DMS79 (cell line): Measurements from ENCODE around the gene CCDC136.

Experiments
- DNase-seq: peaks from one replicate; lab custom pipeline; 2025; lab: John Stamatoyannopoulos, UW

CCDC136 gene

DNA sequence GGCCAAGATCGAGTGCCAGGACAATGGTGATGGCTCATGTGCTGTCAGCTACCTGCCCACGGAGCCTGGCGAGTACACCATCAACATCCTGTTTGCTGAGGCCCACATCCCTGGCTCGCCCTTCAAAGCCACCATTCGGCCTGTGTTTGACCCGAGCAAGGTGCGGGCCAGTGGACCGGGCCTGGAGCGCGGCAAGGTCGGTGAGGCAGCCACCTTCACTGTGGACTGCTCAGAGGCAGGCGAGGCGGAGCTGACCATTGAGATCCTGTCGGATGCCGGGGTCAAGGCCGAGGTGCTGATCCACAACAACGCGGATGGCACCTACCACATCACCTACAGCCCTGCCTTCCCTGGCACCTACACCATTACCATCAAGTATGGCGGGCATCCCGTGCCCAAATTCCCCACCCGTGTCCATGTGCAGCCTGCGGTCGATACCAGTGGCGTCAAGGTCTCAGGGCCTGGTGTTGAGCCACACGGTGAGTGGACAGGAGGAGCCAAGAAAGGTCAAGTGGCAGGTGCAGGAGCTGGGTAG lies 53.1 kb downstream of the CCDC136 start:
- no peak for DNase-seq

DNA sequence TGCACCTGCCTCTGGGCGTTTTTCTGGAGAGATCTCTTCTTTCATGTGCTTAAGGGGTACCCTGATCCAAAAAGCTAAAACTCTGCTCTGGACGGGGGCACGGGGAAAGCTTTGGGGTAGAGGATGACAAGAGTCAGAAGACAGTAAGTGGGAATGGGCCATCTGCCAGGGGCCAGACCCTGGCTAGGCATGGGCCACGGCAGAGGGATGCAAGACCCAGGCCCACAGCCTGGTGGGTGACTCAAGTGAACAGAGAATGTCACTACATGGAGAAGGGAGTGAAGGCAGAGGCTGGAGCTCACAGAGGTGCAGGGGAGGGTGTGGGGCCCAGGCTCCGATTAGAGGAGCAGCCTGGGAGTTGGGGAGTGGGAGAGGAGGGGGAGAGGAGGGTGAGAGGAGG lies 53.7 kb downstream of the CCDC136 start:
- DNase-seq = no peak

DNA sequence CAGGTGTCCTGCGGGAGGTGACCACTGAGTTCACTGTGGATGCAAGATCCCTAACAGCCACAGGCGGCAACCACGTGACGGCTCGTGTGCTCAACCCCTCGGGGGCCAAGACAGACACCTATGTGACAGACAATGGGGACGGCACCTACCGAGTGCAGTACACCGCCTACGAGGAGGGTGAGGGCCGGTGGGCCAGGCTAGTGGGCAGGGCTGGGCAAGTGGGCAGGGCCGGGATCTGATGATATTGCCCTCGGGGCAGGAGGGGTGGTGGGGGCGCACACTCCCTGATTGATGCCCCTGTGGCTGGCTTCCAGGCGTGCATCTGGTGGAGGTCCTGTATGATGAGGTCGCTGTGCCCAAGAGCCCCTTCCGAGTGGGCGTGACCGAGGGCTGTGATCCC lies 54.2 kb downstream of the CCDC136 start:
- DNase-seq = no peak

DNA sequence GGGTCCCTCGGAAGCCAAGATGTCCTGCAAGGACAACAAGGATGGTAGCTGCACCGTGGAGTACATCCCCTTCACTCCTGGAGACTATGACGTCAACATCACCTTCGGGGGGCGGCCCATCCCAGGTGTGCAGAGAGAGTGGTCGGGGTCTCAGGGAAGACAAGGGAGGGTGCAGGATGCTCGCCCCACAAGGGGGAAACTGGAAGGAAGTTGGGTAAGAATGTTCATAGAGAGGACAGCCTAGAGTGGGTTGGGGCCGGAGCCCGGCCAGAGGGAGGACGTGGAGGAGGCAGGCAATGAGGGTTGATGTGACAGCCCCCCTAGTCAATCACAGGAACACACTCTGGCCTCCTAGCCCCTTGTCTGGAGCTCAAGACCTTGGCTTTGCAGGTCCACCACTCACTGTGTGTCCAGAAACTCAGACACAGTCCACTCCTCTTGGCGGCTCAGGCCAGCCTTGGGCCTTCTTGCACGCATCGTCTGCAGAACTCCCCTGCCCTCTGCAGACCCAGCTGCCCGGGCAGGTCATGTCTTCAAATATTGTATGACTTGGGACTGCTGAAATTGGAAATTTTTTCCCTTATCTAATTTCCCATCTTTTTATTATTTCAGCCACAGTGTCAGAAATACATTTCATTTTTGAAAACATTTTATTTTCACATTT lies 55.1 kb downstream of the CCDC136 start:
- DNase-seq = no peak

DNA sequence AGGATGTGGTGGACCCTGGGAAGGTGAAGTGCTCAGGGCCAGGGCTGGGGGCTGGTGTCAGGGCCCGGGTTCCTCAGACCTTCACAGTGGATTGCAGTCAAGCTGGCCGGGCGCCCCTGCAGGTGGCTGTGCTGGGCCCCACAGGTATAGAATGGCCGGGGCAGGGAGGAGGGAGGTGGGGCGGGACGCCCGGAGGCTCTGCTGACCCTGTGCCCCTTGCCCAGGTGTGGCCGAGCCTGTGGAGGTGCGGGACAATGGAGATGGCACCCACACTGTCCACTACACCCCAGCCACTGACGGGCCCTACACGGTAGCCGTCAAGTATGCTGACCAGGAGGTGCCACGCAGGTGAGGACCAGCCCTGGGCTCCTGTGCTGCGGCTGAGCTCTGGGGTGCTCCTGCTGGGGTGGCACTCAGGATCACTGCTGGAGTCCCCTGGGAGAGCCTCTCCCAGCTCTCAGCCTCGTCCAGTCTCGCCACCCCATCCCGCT lies 56.0 kb downstream of the CCDC136 start:
- no peak for DNase-seq

DNA sequence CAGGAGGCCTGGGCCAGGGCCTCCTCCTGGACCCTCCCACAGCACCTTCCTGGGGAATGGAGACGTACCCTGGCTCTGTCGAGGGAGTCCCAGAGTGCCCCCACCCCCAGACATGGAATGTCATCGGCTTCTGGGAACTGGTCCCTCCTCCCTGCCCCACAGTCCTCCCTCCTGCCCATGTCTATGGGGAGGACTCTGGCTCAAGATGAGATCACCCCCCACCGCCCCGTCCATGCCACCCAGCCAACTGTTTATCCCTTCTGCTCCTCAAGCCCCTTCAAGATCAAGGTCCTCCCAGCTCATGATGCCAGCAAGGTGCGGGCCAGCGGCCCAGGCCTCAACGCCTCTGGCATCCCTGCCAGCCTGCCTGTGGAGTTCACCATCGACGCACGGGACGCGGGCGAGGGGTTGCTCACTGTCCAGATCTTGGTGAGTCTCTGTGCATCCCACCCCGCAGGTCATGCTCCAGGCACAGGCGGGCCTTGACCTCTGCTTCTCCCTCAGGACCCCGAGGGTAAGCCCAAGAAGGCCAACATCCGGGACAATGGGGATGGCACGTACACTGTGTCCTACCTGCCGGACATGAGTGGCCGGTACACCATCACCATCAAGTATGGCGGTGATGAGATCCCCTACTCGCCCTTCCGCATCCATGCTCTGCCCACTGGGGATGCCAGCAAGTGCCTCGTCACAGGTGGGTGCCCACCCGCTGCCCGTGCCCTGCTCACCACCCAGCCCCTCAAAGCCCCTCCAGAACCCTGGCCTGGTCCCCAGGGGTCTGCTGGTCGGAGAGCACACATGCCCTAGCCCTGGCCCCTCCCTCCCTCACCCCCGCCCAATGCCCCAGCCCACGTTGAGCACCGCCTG lies 56.8 kb downstream of the CCDC136 start:
- no peak for DNase-seq

DNA sequence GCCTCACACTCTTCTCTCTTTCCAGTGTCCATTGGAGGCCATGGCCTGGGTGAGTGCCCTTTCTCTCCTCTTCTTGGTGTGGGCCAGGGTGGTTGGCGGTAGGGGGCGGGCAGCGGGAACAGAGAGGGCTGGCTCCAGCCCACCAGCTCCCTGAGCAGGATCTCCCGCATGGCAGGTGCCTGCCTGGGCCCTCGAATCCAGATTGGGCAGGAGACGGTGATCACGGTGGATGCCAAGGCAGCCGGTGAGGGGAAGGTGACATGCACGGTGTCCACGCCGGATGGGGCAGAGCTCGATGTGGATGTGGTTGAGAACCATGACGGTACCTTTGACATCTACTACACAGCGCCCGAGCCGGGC lies 57.4 kb downstream of the CCDC136 start:
- DNase-seq = no peak

DNA sequence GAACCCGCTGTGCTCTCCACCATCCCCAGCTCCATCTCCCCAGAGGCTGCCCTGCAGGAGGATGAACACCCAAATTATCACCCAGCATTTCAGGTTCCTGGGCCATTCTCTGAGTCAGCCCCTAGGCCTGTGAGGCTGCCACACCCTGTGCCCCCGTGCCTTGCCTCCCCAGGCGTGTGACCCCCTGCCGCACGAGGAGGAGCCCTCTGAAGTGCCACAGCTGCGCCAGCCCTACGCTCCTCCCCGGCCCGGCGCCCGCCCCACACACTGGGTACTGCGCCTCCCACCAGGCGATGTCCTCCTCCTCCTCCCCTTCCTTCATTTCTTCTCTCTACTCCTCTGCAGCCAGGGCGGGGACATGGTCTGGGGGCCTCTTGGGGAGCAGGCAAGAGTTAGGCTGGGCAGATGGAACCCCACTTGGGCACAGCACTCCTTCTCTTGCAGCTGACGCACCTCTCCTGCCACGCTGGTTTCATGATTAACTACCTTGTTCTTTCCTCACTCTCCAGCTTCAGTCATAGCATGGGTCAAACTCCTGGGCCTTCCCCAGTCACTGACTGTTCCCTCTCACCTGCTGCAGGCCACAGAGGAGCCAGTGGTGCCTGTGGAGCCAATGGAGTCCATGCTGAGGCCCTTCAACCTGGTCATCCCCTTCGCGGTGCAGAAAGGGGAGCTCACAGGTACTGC lies 58.2 kb downstream of the CCDC136 start:
- DNase-seq = no peak

DNA sequence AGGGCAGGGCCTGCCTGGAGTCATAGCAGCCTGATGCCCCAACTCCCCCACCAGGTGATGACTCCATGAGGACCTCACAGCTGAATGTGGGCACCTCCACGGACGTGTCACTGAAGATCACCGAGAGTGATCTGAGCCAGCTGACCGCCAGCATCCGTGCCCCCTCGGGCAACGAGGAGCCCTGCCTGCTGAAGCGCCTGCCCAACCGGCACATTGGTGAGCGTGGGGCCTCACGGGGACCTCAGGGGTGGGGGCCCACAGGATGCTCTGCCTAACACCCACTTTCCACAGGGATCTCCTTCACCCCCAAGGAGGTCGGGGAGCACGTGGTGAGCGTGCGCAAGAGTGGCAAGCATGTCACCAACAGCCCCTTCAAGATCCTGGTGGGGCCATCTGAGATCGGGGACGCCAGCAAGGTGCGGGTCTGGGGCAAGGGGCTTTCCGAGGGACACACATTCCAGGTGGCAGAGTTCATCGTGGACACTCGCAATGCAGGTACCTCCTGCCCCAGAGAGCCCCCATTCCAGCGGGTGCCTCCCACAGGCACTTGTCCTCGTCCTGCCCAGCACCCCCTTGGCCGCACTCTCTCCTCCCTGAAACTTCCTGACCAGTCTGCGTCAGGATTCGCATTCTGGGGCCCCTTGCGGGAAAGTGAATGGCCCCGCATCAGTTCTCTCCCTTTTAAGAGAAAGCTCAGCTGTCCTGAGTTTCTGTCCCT lies 60.9 kb downstream of the CCDC136 start:
- no peak for DNase-seq

DNA sequence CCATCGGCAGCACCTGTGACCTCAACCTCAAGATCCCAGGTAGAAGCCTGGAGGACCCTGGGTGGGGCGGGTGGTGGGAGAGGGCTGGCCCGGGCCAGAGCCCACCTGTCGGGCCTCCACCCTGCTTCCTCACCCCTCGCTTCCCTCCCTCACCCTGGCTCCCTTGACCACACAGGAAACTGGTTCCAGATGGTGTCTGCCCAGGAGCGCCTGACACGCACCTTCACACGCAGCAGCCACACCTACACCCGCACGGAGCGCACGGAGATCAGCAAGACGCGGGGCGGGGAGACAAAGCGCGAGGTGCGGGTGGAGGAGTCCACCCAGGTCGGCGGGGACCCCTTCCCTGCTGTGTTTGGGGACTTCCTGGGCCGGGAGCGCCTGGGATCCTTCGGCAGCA lies 62.0 kb downstream of the CCDC136 start:
- no peak for DNase-seq

DNA sequence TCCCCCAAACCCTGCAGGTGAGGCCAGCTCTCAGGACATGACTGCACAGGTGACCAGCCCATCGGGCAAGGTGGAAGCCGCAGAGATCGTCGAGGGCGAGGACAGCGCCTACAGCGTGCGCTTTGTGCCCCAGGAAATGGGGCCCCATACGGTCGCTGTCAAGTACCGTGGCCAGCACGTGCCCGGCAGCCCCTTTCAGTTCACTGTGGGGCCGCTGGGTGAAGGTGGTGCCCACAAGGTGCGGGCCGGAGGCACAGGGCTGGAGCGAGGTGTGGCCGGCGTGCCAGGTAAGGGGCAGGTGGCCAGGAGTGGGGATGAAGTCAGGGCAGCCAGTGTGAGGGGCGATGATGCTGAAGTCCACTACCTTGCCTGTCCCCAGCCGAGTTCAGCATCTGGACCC lies 62.6 kb downstream of the CCDC136 start:
- DNase-seq = no peak

DNA sequence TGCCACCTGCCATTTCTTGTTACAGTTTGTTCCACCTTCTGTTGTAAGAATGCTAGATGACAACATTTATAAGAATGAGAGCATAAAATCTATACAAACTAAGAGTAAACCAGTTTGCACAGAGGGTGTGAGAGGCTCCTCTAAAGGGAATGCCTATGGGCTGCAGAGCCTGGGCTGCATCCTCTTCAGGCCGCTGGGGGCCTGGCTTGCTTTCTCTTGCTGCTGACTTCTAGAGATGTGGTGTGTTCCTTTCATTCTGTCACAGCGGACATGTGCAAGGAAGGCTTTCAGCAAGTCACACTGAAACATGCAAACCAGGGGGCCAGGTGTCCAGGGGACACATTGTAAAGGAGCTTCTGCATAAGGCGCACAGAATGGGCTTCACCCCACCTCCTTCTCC lies 63.8 kb downstream of the CCDC136 start:
- DNase-seq = no peak

DNA sequence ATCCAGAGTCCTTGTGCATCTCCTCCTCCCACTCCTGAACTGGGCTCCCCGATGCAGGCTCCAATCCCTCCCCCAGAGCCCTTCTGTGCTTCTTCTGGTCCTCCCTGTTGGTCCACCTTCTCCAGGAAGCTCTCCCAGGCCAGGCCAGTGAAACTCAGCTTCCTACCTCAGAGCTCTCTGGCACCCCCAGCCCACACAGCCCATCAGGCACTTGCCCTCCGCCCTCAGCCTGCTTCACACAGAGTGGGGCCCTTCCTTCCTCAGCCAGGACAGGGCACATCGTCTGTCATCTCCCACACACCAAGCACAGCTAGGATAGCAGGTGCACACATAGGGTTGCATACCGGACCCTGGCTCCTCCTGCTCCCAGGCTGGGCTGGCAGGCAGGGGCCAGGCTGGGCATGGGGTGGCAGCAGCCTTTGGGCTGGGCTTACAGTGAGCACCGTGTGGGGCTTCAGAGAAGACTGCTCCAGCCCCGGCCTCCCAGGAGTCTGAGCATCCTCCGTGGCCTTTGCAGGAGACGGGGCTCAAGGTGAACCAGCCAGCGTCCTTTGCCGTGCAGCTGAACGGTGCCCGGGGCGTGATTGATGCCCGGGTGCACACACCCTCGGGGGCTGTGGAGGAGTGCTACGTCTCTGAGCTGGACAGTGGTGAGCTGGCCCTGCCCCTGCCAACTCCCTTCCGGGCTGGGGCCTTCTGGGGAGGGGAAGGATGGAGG lies 64.4 kb downstream of the CCDC136 start:
- no peak for DNase-seq

DNA sequence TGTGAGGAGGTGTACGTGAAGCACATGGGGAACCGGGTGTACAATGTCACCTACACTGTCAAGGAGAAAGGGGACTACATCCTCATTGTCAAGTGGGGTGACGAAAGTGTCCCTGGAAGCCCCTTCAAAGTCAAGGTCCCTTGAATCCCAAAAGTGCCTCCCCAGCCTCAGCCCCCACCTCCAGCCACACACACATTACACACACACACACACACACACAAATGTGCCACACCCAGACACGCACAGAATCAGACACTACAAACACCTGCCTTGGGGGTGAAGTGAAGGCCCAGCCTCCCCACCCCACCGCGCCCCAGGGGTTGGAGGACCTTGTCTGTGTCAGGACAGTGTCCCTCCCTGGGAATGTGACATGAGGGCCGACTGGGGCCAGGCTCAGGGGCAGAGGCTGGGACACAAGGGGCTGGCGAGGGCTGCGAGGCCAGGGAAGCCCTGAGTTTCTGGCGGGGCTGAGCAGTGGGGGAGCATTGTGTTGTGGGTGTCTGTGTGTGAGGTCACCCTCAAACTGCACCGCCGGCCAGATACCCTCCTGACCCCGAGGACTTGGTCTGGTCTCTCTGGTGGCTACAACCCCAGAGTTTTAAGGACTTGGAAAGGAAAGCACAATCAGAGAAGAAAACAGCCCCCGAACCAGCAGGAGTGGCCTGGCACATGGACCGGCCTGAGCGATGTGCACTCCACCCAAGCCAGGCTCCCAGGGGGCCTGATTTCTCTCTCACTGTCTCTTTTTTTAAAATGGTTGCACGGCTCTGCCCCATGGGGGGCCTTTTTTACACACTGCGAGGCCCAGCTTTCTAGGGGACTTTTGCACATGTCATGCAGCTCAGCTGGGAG lies 66.8 kb downstream of the CCDC136 start:
- DNase-seq = no peak

DNA sequence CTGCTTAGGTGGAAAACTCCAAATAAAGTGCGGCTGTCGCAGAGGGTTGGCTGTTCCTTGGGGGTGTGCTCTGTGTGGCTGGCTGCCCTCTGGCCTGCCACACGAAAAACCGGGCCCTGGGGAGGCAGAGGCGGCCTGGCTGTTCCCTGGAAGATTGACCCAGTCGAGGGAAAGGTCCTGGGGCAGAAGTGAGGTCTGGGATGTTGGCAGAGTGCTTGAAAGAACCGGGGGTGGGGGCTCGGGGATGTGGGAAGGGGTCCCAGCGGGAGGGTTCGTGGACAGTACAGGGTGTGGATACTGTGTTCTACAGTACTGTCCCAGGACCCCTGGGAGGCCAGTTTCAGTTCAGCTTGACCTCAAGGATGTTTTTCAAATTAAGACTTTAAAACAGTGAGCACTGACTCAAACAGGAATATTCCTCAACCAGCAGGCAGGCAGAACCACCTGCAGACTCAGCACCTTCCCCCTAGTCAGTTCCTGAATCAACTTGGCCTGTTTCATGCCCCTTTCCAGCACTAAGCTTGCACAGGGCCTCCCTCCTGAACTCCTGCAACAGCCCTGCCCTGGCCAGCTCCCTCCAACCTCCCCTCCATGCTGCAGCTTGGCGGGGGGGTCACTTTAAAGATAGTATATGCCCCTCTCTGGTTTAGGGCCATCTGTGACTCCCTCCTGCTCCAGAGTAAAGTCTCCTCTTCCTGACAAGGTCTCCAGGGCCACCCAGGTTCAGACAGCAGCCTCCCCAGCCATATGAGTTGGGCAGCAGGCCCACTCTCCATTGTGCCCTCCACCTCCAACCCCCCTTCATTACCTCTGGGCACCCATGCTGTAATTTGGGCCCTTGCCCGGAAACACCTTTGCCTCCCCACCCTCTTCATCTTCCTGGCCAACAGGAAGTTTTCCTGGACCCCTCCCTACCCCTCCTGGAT lies 67.7 kb downstream of the CCDC136 start:
- DNase-seq = no peak

DNA sequence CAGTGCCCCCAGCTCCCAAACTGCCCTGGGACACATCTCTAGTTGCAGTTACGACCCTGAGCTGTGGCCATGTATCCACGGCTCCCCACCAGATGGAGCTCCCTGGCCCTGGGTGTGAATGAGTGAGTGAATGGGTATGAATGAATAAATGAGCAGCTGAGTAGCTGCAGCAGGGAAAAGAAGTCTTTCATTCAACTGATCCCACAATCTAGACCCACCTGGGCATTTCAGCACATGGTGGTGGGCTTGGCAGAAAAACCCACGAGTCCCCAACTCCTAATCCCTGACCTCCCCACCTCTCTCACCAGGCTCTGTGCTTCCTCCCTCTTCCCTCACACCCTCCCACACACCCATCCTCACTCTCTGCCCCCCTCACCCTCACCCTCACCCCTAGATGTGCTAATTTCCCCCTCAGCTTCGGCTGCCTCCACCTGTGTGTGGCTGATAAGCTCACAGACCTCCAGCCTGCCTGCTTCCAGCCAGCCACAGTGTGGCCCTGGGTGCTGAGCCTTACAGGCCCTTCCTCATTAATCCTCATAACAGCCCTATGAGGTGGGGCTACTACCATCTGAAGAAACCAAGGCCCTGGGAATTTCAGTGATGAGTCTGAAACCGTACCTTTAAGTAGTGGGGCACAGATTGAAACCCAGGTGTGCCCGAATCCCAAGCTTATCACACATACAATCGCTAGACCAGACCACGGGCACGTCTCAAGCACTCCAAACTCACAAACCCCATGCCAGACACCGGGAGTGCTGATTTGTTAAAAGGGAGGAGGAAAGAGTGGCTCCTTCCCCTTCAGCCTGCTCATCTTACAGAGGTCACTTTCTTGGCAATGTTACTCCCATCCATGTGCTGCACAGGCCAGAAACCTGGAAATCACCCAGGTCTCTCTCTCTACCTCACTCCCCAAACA lies 68.6 kb downstream of the CCDC136 start:
- DNase-seq = no peak

DNA sequence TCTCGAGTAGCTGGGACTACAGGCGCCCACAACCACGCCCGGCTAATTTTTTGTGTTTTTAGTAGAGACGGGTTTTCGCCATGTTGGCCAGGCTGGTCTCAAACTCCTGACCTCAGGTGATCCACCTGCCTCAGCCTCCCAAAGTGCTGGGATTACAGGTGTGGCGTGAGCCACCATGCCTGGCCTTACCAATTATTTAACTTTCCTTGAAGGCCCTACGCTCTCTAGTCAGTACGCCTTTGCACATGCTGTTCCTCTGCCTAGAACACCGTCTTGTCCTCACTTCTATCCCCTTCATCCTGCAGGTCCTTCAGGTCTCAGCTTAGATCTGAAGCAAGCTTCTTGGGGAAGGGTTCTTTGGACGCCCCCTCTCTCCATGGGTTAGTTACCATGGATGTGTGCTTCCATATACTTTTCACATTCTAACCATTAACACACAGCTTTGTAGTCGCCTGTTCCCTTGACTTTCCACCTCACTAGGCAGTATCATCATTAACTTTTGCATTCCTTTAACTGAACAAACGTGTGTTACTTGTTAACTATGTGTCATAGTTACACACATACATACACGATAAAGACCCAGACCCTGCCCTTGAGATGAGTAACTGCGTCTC lies 70.3 kb downstream of the CCDC136 start:
- no peak for DNase-seq
